HG02981 (cell line): ENCODE measurements around the gene GIGYF2.

Experiments
- ATAC-seq: cut with Tn5 transposase; IDR thresholded peaks from one replicate; pipeline ENCODE4 v1.9.1; 2021; ENCODE audit warnings: mild to moderate bottlenecking, moderate library complexity; ENCODE audit not compliant: unreplicated experiment

GIGYF2 gene

GRCh38 chr2:232859385-232859916, 162.3 kb downstream of the GIGYF2 start:
- ATAC-seq = no peak

- ATAC-seq = no peak
Measured at GRCh38 chr2:232860593-232861241, 163.6 kb downstream of the GIGYF2 start.

- no peak for ATAC-seq
Measured at GRCh38 chr2:232861353-232861752, 164.2 kb downstream of the GIGYF2 start.

GRCh38 chr2:232863996-232864395, 166.9 kb downstream of the GIGYF2 start:
- ATAC-seq = no peak

GRCh38 chr2:232865165-232865564, 168.0 kb downstream of the GIGYF2 start:
- ATAC-seq = no peak

- no peak for ATAC-seq
Measured at GRCh38 chr2:232866104-232866503, 169.0 kb downstream of the GIGYF2 start.

GRCh38 chr2:232869138-232870017, 172.2 kb downstream of the GIGYF2 start:
- no peak for ATAC-seq

GRCh38 chr2:232870018-232870765, 173.1 kb downstream of the GIGYF2 start, which contains the start of gene SNORC:
Gene SNORC, plus strand, starts transcription at chr2:232870264. Its CDS starts 78 bp downstream, at chr2:232870342.
- ATAC-seq = no peak

GRCh38 chr2:232870766-232871371, 173.7 kb downstream of the GIGYF2 start:
- ATAC-seq = no peak

GRCh38 chr2:232871418-232871834, 174.3 kb downstream of the GIGYF2 start:
- ATAC-seq = no peak

- ATAC-seq = no peak
Measured at GRCh38 chr2:232871835-232872736, 175.0 kb downstream of the GIGYF2 start.

GRCh38 chr2:232872826-232873225, 175.7 kb downstream of the GIGYF2 start:
- ATAC-seq = no peak

- no peak for ATAC-seq
Measured at GRCh38 chr2:232873292-232873908, 176.3 kb downstream of the GIGYF2 start.

- ATAC-seq = no peak
Measured at GRCh38 chr2:232873909-232874641, 176.9 kb downstream of the GIGYF2 start.

- ATAC-seq = no peak
Measured at GRCh38 chr2:232874677-232875223, 177.6 kb downstream of the GIGYF2 start.

GRCh38 chr2:232875256-232876121, 178.4 kb downstream of the GIGYF2 start:
- ATAC-seq = no peak
